PFSK-1 (cell line): ENCODE measurements around the gene COLQ.

Experiments
- FOXP2 ChIP-seq: optimal IDR thresholded peaks from 2 replicates; pipeline ENCODE3; 2011; ENCODE audit warnings: borderline replicate concordance, control low read depth, inconsistent platforms; ENCODE audit not compliant: insufficient read depth; ENCODE audit errors: extremely low read length, extremely low read depth
- POLR2AphosphoS5 ChIP-seq: IDR thresholded peaks from 2 replicates; pipeline ENCODE4 v1.6.1; 2012; ENCODE audit warnings: low read depth, mild to moderate bottlenecking, control low read depth, low read length, moderate library complexity
- REST ChIP-seq, 2 experiments: IDR thresholded peaks; 2 replicates each; pipeline versions ENCODE4 v1.6.1 to v1.8.0; 2011 to 2012; ENCODE audit warnings: low read depth in 2 of 2, low read length in 2 of 2, control low read depth in 1 of 2, inconsistent platforms in 1 of 2, mild to moderate bottlenecking in 1 of 2, moderate library complexity in 1 of 2; ENCODE audit not compliant: insufficient read depth in 1 of 2
- SIN3A ChIP-seq: IDR thresholded peaks from 2 replicates; pipeline ENCODE4 v1.6.1; 2012; ENCODE audit warnings: mild to moderate bottlenecking, low read length, moderate library complexity, borderline replicate concordance; ENCODE audit not compliant: insufficient read depth
- TAF1 ChIP-seq: IDR thresholded peaks from 2 replicates; pipeline ENCODE4 v1.6.1; 2012; ENCODE audit warnings: low read length, control low read depth, borderline replicate concordance; ENCODE audit not compliant: insufficient read depth

Gene COLQ

GRCh38 chr3:15404767-15405166 lies 116.7 kb downstream of the COLQ start:
- TF ChIP-seq TAF1 (no peak), POLR2AphosphoS5 (no peak), SIN3A (no peak), FOXP2 (no peak), REST (IDR thresholded peaks at IDR 0.05; ENCODE audit: insufficient read depth in 1 of 2, low read depth in 2 of 2, low read length in 2 of 2) (no peak)

GRCh38 chr3:15403965-15404364 lies 117.5 kb downstream of the COLQ start:
- TF ChIP-seq POLR2AphosphoS5 (no peak), SIN3A (no peak), FOXP2 (no peak), REST (IDR thresholded peaks at IDR 0.05; ENCODE audit: insufficient read depth in 1 of 2, low read depth in 2 of 2, low read length in 2 of 2) (no peak), TAF1 (no peak)

GRCh38 chr3:15403495-15403894 lies 118.0 kb downstream of the COLQ start:
- TF ChIP-seq TAF1 (no peak), REST (IDR thresholded peaks at IDR 0.05; ENCODE audit: insufficient read depth in 1 of 2, low read depth in 2 of 2, low read length in 2 of 2) (no peak), POLR2AphosphoS5 (no peak), SIN3A (no peak), FOXP2 (no peak)

GRCh38 chr3:15401936-15402335 lies 119.6 kb downstream of the COLQ start:
- TF ChIP-seq POLR2AphosphoS5 (no peak), SIN3A (no peak), REST (IDR thresholded peaks at IDR 0.05; ENCODE audit: insufficient read depth in 1 of 2, low read depth in 2 of 2, low read length in 2 of 2) (no peak), TAF1 (no peak), FOXP2 (no peak)
